Suprapubic skin (tissue), 4 donors: Measurements from ENCODE around the gene SLC7A11. TPM values are rescaled to one million over a fixed set of nuclear protein-coding genes. Genes with fewer than 3 reads are reported as not detected.

ENCODE experiments used
- DNase-seq, 2 donors: peaks; one replicate each; pipeline ENCODE4 v3.0.0-alpha.2; 2019; ENCODE audit warnings: low spot score in 2 of 2
- H3K27ac ChIP-seq: fragments of 200-600 bp; sonication (generic); one replicate; pipeline ENCODE4 v1.5.1; 2019
- H3K27me3 ChIP-seq: fragments of 200-600 bp; sonication (generic); one replicate; pipeline ENCODE4 v1.5.1; 2019
- H3K36me3 ChIP-seq: fragments of 200-600 bp; sonication (generic); one replicate; pipeline ENCODE4 v1.5.1; 2019
- H3K4me1 ChIP-seq: fragments of 200-600 bp; sonication (generic); one replicate; pipeline ENCODE4 v1.5.1; 2019
- H3K4me3 ChIP-seq: fragments of 200-600 bp; sonication (generic); one replicate; pipeline ENCODE4 v1.5.1; 2019; ENCODE audit warnings: mild to moderate bottlenecking
- H3K9me3 ChIP-seq: fragments of 200-600 bp; sonication (generic); one replicate; pipeline ENCODE4 v1.5.1; 2019
- EP300 ChIP-seq: sonication (generic); formaldehyde crosslinking; IDR thresholded peaks from one replicate; pipeline ENCODE4 v1.6.1; 2017; ENCODE audit warnings: antibody characterized with exemption
- POLR2A ChIP-seq, 2 donors: fragments of 450-650 bp; IDR thresholded peaks; one replicate each; pipeline ENCODE4 v1.6.1; 2017; ENCODE audit warnings: antibody characterized with exemption in 2 of 2, mild to moderate bottlenecking in 2 of 2, moderate library complexity in 2 of 2
- POLR2AphosphoS5 ChIP-seq, 3 donors: sonication (generic); formaldehyde crosslinking; IDR thresholded peaks; one replicate each; pipeline ENCODE4 v1.6.1; 2017; ENCODE audit warnings: antibody characterized with exemption in 3 of 3
- WGBS: methylation state at CpG from one replicate; pipeline ENCODE4 v1.1.5; 2018; 5-methylcytosine and 5-hydroxymethylcytosine counted together
- total RNA-seq, 4 donors: library from RNA; depleted of rRNA; stranded (reverse); fragments of >200 nt; gene quantifications; one replicate each; pipeline ENCODE4 v1.1.0, GENCODE V29; 2016
- TF ChIP-seq, protein P1 (sequence below), 2 donors: fragments of 200-600 bp in 1 of 2; fragments of 450-650 bp in 1 of 2; sonication (generic) in 1 of 2; IDR thresholded peaks; one replicate each; pipeline ENCODE4 v1.5.1; 2016 to 2019; ENCODE audit warnings: antibody characterized with exemption in 2 of 2, mild to moderate bottlenecking in 1 of 2, moderate library complexity in 1 of 2

SLC7A11 gene
- total RNA-seq, 4 donors from 2014 or later = 0.48 to 2.1 (median 1.2) TPM

DNA sequence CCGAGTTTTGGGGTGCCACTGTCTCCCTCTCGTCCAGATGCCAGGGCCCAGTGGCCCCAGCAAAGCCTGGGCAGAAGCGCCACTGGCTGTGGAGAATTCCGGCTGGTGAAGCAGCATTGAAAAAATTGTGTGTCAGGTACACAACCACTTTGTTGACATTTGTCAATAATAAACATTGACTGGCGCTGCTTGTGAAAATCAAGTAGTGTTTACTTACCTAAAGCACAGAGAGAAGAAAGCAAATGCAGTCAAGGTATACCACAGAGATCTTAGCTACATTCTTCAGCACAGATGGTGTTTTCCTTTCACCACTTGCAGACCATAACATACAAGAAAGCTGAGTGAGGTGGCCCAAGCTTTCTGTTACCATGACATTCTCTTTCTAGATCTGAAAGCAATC lies 14.5 kb upstream of the SLC7A11 start:
- no peak for DNase-seq
- Histone ChIP-seq H3K27ac (no peak overlapping the region), H3K9me3 (no peaks in the 10 kb centered on the region), H3K27me3 (no peaks in the 10 kb centered on the region), H3K4me3 (no peak overlapping the region), H3K4me1 (peaks cover 4% of the 10 kb centered on the region), H3K36me3 (no peaks in the 10 kb centered on the region)
- WGBS = 100% methylated on average over 3 of the region's 5 CpGs
- TF ChIP-seq, protein P1, sequence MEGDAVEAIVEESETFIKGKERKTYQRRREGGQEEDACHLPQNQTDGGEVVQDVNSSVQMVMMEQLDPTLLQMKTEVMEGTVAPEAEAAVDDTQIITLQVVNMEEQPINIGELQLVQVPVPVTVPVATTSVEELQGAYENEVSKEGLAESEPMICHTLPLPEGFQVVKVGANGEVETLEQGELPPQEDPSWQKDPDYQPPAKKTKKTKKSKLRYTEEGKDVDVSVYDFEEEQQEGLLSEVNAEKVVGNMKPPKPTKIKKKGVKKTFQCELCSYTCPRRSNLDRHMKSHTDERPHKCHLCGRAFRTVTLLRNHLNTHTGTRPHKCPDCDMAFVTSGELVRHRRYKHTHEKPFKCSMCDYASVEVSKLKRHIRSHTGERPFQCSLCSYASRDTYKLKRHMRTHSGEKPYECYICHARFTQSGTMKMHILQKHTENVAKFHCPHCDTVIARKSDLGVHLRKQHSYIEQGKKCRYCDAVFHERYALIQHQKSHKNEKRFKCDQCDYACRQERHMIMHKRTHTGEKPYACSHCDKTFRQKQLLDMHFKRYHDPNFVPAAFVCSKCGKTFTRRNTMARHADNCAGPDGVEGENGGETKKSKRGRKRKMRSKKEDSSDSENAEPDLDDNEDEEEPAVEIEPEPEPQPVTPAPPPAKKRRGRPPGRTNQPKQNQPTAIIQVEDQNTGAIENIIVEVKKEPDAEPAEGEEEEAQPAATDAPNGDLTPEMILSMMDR (IDR thresholded peaks at IDR 0.05) = no peak
- TF ChIP-seq EP300 (no peak), POLR2A (IDR thresholded peaks at IDR 0.05) (no peak), POLR2AphosphoS5 (IDR thresholded peaks at IDR 0.05) (no peak)

DNA sequence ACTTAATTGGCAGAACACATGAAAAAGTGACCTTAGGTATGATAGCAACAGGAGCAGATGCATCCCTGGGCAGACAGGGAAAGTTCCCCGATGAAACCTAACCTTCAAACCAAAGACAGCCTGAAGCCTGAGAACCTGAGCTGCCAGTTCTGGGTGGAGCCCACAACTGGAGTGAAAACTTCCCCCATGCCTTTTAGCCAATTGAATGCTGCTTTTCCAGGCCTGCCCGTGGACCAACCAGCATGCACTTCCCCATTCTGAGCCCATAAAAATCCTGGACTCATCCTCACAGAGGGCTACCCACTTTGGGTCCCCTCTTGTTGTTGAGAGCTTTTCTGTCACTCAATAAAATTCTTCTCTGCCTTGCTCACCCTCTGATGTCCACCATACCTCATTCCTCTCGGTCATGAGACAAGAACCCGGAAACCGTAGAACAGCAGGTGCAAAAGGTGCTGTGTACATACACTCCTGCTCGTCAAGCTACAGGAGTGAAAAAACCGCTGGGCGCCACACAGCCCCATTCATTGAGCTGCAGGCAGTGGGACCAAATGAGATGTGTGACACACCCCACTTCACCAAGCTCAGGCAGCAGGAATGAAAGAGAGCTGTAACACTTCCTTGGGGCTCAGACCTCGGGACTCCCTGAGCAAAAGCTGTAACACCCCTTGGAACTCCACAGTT lies 13.9 kb upstream of the SLC7A11 start:
- WGBS = 83% methylated on average over 9 of the region's 9 CpGs
- Histone ChIP-seq H3K9me3 (no peaks in the 10 kb centered on the region), H3K4me3 (no peak overlapping the region), H3K4me1 (peaks cover 4% of the 10 kb centered on the region), H3K27me3 (no peaks in the 10 kb centered on the region), H3K27ac (no peak overlapping the region), H3K36me3 (no peaks in the 10 kb centered on the region)
- TF ChIP-seq, protein P1 (IDR thresholded peaks at IDR 0.05) = no peak
- TF ChIP-seq POLR2A (IDR thresholded peaks at IDR 0.05) (no peak), POLR2AphosphoS5 (IDR thresholded peaks at IDR 0.05) (no peak), EP300 (no peak)
- DNase-seq = peak in 1 of 2 donors; percentile 40

DNA sequence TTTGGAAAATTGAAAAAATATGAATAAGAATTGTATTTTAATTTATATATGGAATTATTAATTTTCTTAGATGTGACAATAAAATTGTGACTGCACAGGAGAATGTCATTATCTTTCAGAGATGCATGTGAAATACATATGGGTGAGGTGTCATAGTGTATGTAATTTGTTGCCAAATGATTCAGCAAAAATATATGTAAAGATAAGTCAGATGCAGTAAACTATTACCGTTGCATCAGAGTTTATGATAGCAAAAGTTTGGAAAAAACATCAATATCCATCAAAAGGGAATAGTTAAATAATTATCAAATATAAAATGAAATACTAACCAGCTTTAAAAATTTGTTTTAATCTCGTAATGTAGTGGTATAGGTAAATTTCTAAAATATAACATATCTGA lies 10.4 kb upstream of the SLC7A11 start:
- no peak for DNase-seq
- TF ChIP-seq, protein P1 (IDR thresholded peaks at IDR 0.05) = no peak
- TF ChIP-seq POLR2A (IDR thresholded peaks at IDR 0.05) (no peak), POLR2AphosphoS5 (IDR thresholded peaks at IDR 0.05) (no peak), EP300 (no peak)
- Histone ChIP-seq H3K27ac (no peak overlapping the region), H3K9me3 (no peaks in the 10 kb centered on the region), H3K27me3 (no peaks in the 10 kb centered on the region), H3K4me1 (no peaks in the 10 kb centered on the region), H3K4me3 (no peak overlapping the region), H3K36me3 (no peaks in the 10 kb centered on the region)
- WGBS = 70% methylated on average over 2 of the region's 2 CpGs

DNA sequence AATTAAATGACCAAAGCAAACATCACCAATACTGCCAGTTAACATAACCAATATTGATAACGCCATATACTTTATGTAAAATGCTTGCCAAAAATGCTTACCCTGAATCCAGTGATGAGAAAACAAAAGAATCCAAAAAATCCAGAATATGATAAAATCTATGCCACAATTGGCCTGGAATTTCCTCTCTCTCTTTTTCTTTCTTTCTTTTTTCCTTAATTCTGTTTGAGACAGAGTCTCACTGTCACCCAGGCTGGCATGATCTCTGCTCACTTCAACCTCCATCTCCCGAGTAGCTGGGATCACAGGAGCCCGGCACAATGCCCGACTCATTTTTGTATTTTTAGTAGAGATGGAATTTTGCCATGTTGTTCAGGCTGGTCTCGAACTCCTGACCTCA lies 9.8 kb upstream of the SLC7A11 start:
- no peak for TF ChIP-seq POLR2A (IDR thresholded peaks at IDR 0.05)
- no peak for TF ChIP-seq EP300
- TF ChIP-seq, protein P1 (IDR thresholded peaks at IDR 0.05) = no peak
- no peak for TF ChIP-seq POLR2AphosphoS5 (IDR thresholded peaks at IDR 0.05)
- no peaks in the 10 kb centered on the region for H3K27me3 ChIP-seq
- DNase-seq = no peak
- H3K27ac ChIP-seq = no peak overlapping the region
- H3K9me3 ChIP-seq = no peaks in the 10 kb centered on the region
- no peak overlapping the region for H3K4me3 ChIP-seq
- no peaks in the 10 kb centered on the region for H3K4me1 ChIP-seq
- WGBS = 94% methylated on average over 5 of the region's 5 CpGs
- H3K36me3 ChIP-seq = no peaks in the 10 kb centered on the region

DNA sequence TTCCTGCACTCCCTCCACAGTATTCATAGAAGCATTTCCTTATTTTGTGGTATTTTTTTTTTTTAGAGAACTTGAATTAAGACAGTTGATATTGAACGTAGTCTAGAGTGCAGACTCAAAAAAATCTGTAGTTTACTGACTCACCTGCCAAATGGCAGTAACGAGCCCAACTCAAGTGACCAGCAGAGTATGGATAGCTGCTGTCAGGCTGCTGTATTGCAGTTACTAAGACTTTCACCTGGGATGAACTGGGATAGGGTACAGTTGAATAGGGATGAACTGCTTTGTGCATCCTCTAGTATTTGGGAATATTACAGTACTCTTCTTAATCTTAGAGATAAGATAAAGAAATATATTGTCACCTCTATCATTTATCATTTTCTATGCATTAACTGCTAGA lies 7.0 kb upstream of the SLC7A11 start:
- H3K4me1 ChIP-seq = no peaks in the 10 kb centered on the region
- no peak overlapping the region for H3K27ac ChIP-seq
- no peaks in the 10 kb centered on the region for H3K9me3 ChIP-seq
- no peaks in the 10 kb centered on the region for H3K27me3 ChIP-seq
- no peaks in the 10 kb centered on the region for H3K36me3 ChIP-seq
- no peak for DNase-seq
- H3K4me3 ChIP-seq = no peak overlapping the region
- 75% methylated on average over 2 of the region's 2 CpGs for WGBS
- TF ChIP-seq POLR2A (IDR thresholded peaks at IDR 0.05) (no peak), POLR2AphosphoS5 (IDR thresholded peaks at IDR 0.05) (no peak), EP300 (no peak)
- TF ChIP-seq, protein P1 (IDR thresholded peaks at IDR 0.05) = no peak
